Hepatocyte (in vitro differentiated cells): ENCODE measurements around the gene ABHD1. TPM values are rescaled to one million over a fixed set of nuclear protein-coding genes. Genes with fewer than 3 reads are reported as not detected.

ENCODE experiments used
- DNase-seq: peaks from one replicate; pipeline ENCODE4 v3.0.0-alpha.2; 2016; ENCODE audit warnings: low spot score
- H2AFZ ChIP-seq: fragments of 200-600 bp; sonication (generic); 2 replicates; pipeline ENCODE4 v1.6.0; 2016; ENCODE audit warnings: antibody characterized with exemption, mild to moderate bottlenecking
- H3K27ac ChIP-seq: fragments of 200-600 bp; sonication (generic); 2 replicates; pipeline ENCODE4 v1.5.1; 2016; ENCODE audit warnings: mild to moderate bottlenecking
- H3K27me3 ChIP-seq: fragments of 200-600 bp; sonication (generic); 2 replicates; pipeline ENCODE4 v1.6.1; 2016
- H3K36me3 ChIP-seq: fragments of 200-600 bp; sonication (generic); replicated peaks from 2 replicates; pipeline ENCODE4 v1.5.1; 2016; ENCODE audit warnings: low read depth; ENCODE audit not compliant: insufficient read depth
- H3K4me1 ChIP-seq: fragments of 200-600 bp; sonication (generic); 2 replicates; pipeline ENCODE4 v1.5.1; 2016; ENCODE audit warnings: mild to moderate bottlenecking, moderate library complexity; ENCODE audit not compliant: insufficient read depth
- H3K4me2 ChIP-seq: fragments of 200-600 bp; sonication (generic); 2 replicates; pipeline ENCODE4 v1.6.0; 2016
- H3K4me3 ChIP-seq: fragments of 200-600 bp; sonication (generic); 2 replicates; pipeline ENCODE4 v1.5.1; 2016; ENCODE audit warnings: mild to moderate bottlenecking
- H3K79me2 ChIP-seq: fragments of 200-600 bp; sonication (generic); 2 replicates; pipeline ENCODE4 v1.6.0; 2017; ENCODE audit warnings: mild to moderate bottlenecking
- H3K9me2 ChIP-seq: fragments of 200-600 bp; sonication (generic); replicated peaks from 2 replicates; pipeline ENCODE4 v1.6.0; 2017; ENCODE audit warnings: mild to moderate bottlenecking; ENCODE audit not compliant: insufficient read depth
- H3K9me3 ChIP-seq: fragments of 200-600 bp; sonication (generic); 2 replicates; pipeline ENCODE4 v1.5.1; 2016; ENCODE audit warnings: low read depth, mild to moderate bottlenecking
- H4K20me1 ChIP-seq: fragments of 200-600 bp; sonication (generic); 2 replicates; pipeline ENCODE4 v1.6.0; 2016; ENCODE audit warnings: mild to moderate bottlenecking; ENCODE audit not compliant: insufficient read depth, poor library complexity, severe bottlenecking
- EZH2 ChIP-seq: fragments of 200-600 bp; sonication (generic); IDR thresholded peaks from 2 replicates; pipeline ENCODE4 v1.6.1; 2016; ENCODE audit warnings: antibody characterized with exemption, mild to moderate bottlenecking, borderline replicate concordance
- EZH2phosphoT487 ChIP-seq: fragments of 200-600 bp; sonication (generic); IDR thresholded peaks from one replicate; pipeline ENCODE4 v1.6.1; 2018; ENCODE audit warnings: antibody characterized with exemption, mild to moderate bottlenecking, low read depth, moderate library complexity; ENCODE audit not compliant: unreplicated experiment, severe bottlenecking
- WGBS: methylation state at CpG from one replicate; pipeline ENCODE4 v1.1.6; 2016; ENCODE audit warnings: low lambda C conversion rate; ENCODE audit errors: missing lambda C conversion rate; 5-methylcytosine and 5-hydroxymethylcytosine counted together
- polyA plus RNA-seq: library from polyadenylated mRNA; unstranded; fragments of >200 nt; fragmentation: Nextera tagmentation; extraction: Ambion mirVana; gene quantifications from 2 replicates; pipeline ENCODE4 v1.2.1, GENCODE V29; 2016
- total RNA-seq: library from RNA; depleted of rRNA; stranded (reverse); fragments of >200 nt; gene quantifications from 2 replicates; pipeline ENCODE4 v1.2.3, GENCODE V29; 2014
- TF ChIP-seq, protein P1 (sequence below): fragments of 200-600 bp; sonication (generic); IDR thresholded peaks from 2 replicates; pipeline ENCODE4 v1.5.1; 2016; ENCODE audit warnings: antibody characterized with exemption, mild to moderate bottlenecking; ENCODE audit not compliant: poor library complexity

Gene ABHD1
- total and polyA plus RNA-seq, 2 experiments from 2014 or later = 0.03 to 0.58 TPM

DNA sequence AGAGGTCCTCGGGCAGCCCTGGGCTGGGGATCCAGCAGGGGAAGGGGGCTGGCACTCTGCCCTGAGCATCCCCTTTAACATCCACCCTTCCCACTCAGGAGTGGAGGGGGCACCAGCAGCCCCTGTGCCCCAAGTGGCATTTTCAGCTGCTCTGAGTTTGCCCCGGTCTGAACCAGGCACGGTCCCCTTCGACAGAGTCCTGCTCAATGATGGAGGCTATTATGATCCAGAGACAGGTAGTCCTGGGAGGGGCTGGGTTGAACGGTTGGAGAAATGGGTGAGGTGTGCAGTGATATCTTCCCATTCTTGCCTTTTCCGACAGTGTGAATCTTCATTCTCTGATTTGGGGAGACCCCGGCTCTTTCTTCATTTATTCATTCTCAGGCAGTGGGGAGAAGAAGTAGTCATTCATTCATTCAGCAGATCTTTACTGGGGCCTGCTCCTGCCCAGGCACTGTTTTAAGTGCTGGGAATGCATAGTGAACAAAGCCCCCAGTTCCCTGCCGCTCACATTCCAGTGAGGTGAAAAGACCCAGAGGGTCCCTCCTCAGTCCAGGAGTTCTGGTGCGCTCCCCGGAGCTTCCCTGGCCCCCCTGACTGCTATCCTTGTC lies 38.4 kb upstream of the ABHD1 start:
- no peak overlapping the region for H3K4me3 ChIP-seq
- no peak overlapping the region for H2AFZ ChIP-seq
- peaks cover 4% of the 10 kb centered on the region for H3K79me2 ChIP-seq
- peaks cover 3% of the 10 kb centered on the region for H4K20me1 ChIP-seq
- no peak for DNase-seq
- peak overlapping the region; percentile 100 for H3K4me2 ChIP-seq
- TF ChIP-seq, protein P1, sequence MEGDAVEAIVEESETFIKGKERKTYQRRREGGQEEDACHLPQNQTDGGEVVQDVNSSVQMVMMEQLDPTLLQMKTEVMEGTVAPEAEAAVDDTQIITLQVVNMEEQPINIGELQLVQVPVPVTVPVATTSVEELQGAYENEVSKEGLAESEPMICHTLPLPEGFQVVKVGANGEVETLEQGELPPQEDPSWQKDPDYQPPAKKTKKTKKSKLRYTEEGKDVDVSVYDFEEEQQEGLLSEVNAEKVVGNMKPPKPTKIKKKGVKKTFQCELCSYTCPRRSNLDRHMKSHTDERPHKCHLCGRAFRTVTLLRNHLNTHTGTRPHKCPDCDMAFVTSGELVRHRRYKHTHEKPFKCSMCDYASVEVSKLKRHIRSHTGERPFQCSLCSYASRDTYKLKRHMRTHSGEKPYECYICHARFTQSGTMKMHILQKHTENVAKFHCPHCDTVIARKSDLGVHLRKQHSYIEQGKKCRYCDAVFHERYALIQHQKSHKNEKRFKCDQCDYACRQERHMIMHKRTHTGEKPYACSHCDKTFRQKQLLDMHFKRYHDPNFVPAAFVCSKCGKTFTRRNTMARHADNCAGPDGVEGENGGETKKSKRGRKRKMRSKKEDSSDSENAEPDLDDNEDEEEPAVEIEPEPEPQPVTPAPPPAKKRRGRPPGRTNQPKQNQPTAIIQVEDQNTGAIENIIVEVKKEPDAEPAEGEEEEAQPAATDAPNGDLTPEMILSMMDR = no peak
- no peak for TF ChIP-seq EZH2phosphoT487
- no peak for TF ChIP-seq EZH2
- no peak overlapping the region for H3K27ac ChIP-seq
- 64% methylated on average over 10 of the region's 10 CpGs for WGBS
- H3K27me3 ChIP-seq = no peaks in the 10 kb centered on the region
- no peaks in the 10 kb centered on the region for H3K9me2 ChIP-seq
- no peaks in the 10 kb centered on the region for H3K36me3 ChIP-seq
- H3K9me3 ChIP-seq = no peaks in the 10 kb centered on the region
- H3K4me1 ChIP-seq = peaks cover 18% of the 10 kb centered on the region

DNA sequence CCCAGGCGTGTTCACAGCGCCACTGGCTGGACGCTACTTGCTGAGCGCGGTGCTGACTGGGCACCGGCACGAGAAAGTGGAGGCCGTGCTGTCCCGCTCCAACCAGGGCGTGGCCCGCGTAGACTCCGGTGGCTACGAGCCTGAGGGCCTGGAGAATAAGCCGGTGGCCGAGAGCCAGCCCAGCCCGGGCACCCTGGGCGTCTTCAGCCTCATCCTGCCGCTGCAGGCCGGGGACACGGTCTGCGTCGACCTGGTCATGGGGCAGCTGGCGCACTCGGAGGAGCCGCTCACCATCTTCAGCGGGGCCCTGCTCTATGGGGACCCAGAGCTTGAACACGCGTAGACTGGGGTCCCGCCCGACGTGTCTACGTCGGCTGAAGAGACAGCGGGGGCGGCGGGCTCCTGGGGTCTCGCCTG lies 37.9 kb upstream of the ABHD1 start:
- peak overlapping the region; percentile 100 for H3K4me2 ChIP-seq
- peak overlapping the region; percentile 96 for H2AFZ ChIP-seq
- peak; percentile 84 for DNase-seq

DNA sequence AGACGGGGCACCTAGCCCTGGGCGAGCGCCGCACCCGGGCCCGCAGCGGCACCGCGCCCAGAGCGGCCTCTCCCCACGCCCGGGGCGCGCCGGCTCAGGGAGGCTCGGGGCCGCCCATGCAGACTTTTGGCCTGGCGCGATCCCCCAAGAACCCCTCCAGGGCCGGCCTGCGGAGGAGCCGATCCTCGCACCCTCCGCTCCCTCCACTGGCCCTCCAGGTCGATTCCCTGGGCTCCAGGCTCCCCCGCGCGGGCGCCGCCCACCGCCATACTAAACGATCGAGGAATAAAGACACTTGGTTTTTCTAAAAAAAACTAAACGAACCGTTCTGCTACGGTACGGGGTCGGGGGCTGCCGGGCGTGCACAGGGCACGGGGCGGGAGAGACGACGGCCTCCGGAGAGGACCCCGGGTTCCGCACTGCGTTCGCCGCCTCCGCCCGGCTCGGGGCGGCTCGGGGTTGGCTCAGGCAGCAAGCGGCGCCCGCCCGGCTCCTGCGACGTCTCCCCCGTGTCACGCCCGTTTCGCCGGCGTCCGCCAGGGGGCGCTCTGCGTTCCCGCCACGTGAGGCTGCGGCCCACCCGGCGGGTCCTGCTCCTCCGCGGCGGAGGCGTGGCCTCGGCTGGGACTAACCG lies 37.4 kb upstream of the ABHD1 start:
- H3K4me3 ChIP-seq = peak overlapping the region; percentile 91
- peak overlapping the region; percentile 96 for H3K27ac ChIP-seq
- peak; percentile 97 for DNase-seq
- H3K9me2 ChIP-seq = no peaks in the 10 kb centered on the region
- H3K4me1 ChIP-seq = peaks cover 18% of the 10 kb centered on the region
- H4K20me1 ChIP-seq = peaks cover 3% of the 10 kb centered on the region
- no peak for TF ChIP-seq EZH2phosphoT487
- TF ChIP-seq, protein P1 = peak; percentile 85
- TF ChIP-seq EZH2 = no peak
- no peaks in the 10 kb centered on the region for H3K36me3 ChIP-seq
- H3K27me3 ChIP-seq = no peaks in the 10 kb centered on the region
- WGBS = 0% methylated on average over 17 of the region's 81 CpGs
- H2AFZ ChIP-seq = peak overlapping the region; percentile 96
- no peaks in the 10 kb centered on the region for H3K9me3 ChIP-seq
- H3K79me2 ChIP-seq = peaks cover 3% of the 10 kb centered on the region
- peak overlapping the region; percentile 100 for H3K4me2 ChIP-seq

More for the DNA sequence above, 37.9 kb upstream of the ABHD1 start:
- H3K4me1 ChIP-seq = peaks cover 18% of the 10 kb centered on the region
- 6% methylated on average over 33 of the region's 38 CpGs for WGBS
- no peaks in the 10 kb centered on the region for H3K9me3 ChIP-seq
- no peaks in the 10 kb centered on the region for H3K27me3 ChIP-seq
- peak overlapping the region; percentile 96 for H3K27ac ChIP-seq
- peak overlapping the region; percentile 91 for H3K4me3 ChIP-seq
- H3K79me2 ChIP-seq = peaks cover 3% of the 10 kb centered on the region
- H4K20me1 ChIP-seq = peaks cover 3% of the 10 kb centered on the region
- H3K9me2 ChIP-seq = no peaks in the 10 kb centered on the region
- no peak for TF ChIP-seq EZH2phosphoT487
- TF ChIP-seq EZH2 = no peak
- TF ChIP-seq, protein P1 = peak; percentile 53
- no peaks in the 10 kb centered on the region for H3K36me3 ChIP-seq
